Activated T-cell treated with anti-CD3 and anti-CD28 coated beads for 1 hour (primary cell): ENCODE results near the gene CDK16.

Experiments
- DNase-seq: peaks from one replicate; pipeline ENCODE4 v3.0.0-alpha.2; 2020; ENCODE audit warnings: low read depth

The CDK16 gene

DNA sequence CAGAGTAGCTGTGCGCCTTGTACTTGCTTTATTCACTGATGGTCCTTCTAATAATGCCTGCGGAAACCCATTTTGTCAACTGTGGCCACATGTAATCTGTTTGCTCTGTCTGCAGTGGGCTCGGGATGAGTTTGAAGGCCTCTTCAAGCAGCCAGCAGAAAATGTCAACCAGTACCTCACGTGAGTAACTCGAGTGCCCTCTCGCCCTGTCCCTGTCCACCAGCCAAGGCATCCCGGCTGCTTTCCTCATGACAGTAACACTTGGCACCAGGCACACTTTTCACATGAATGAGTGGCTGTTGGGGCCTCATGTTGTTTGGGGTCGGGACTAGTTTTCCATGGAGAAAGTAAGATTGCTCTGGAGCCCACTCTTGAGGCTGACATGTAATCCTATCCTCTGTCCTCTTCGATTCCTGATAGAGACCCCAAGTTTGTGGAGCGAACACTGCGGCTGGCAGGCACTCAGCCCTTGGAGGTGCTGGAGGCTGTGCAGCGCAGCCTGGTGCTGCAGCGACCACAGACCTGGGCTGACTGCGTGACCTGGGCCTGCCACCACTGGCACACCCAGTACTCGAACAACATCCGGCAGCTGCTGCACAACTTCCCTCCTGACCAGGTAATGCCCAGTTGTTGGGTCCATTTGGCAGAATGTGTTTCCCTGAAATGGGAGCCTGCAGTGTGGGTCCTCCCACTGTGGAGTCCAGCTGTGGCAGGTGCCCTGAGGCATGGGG is 8.8 kb upstream of the CDK16 start:
- no peak for DNase-seq

DNA sequence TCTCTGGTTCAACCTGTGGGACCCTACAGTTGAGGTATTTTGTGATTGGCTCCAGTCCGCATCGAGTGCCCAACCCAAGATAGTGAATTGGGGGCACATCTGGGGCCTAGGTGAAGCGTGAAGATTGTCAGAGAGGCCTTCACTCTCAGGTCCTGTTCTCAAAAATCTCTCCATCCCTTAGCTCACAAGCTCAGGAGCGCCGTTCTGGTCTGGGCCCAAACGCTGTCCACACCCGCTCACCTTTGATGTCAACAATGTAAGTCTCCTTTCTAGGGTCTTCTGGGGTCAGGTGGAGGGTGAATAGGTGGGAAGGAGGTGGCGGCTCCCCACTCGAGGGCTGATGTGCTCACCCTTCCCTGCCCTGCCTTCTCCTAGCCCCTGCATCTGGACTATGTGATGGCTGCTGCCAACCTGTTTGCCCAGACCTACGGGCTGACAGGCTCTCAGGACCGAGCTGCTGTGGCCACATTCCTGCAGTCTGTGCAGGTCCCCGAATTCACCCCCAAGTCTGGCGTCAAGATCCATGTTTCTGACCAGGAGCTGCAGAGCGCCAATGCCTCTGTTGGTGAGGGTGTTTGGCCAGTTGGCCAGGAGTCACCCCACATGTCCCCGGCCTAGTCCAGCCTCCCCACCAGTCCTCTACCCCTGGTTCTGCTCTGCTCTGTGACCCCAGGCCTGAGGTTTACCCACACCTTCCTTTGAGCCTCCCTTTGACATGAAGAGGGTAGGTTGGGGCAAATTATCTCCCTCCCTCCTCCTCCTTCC is 7.6 kb upstream of the CDK16 start:
- DNase-seq = no peak

DNA sequence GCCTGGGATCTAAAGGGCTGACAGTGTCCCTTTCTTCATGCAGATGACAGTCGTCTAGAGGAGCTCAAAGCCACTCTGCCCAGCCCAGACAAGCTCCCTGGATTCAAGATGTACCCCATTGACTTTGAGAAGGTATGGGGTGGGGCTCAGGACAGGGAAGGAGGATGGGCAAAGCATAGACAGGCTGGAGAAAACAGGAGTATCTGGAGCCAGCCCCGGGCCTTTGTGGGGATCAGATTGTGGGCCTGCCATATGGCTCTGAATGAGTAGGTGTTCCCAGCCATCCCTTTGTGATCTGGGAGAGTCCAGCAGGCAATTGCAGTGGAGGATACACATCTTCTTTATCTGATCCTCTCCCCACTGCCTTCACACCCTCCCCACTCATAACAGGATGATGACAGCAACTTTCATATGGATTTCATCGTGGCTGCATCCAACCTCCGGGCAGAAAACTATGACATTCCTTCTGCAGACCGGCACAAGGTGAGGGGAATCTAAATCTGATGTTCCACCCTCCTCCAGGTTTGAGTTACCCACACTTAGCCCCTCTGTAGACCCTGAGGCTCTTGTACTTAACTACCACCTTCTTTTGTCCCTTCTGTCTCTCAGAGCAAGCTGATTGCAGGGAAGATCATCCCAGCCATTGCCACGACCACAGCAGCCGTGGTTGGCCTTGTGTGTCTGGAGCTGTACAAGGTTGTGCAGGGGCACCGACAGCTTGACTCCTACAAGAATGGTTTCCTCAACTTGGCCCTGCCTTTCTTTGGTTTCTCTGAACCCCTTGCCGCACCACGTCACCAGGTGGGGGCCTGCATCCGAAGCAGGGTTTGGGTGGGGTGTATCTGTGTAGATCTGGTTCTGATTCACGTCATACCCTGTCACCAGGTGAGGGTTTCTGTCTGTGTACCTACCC is 5.8 kb upstream of the CDK16 start:
- no peak for DNase-seq

DNA sequence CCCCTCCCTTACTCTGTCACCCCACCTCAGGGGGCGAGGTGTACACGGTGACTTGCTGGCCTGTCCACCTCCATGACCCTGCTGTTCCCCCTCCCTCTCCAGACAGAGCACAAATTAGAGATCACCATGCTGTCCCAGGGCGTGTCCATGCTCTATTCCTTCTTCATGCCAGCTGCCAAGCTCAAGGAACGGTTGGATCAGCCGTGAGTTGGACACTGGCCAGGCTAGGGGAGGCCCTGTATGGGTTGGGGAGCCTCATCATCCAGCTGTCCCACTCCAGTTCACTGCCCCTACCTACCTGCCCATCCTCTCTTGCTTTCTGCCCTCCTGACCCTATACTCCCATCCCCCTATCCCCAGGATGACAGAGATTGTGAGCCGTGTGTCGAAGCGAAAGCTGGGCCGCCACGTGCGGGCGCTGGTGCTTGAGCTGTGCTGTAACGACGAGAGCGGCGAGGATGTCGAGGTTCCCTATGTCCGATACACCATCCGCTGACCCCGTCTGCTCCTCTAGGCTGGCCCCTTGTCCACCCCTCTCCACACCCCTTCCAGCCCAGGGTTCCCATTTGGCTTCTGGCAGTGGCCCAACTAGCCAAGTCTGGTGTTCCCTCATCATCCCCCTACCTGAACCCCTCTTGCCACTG is 3.9 kb upstream of the CDK16 start:
- DNase-seq = no peak

DNA sequence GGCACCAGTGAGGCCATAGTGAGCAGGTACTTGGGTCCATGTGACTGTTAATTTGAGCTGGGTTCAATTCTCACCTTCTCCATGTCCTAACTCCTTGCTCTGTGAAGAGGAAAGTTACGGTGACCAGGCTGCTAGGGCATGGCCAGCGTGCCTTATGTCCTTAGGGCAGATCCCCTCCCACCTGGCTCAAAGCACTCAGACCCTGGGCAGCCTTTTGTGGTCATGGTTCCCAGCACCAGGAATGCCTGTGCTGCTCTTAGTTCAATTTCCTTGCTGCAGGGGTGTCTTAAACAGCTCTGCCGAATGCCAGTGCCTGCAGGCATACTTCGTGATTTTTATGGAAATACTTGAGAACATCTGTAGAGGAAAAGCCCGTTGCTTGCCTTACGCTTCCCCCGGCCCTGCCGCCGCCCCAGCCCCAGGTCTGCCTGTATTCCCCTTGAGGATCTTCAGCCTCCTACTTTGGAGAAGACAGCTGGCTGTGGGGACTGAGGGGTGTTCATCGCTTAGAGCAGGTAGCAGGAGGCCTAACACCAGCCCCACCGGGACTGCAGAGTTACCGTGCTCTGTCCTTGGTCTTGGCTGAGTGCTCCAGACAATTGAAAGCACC is 3.1 kb upstream of the CDK16 start:
- DNase-seq = no peak

DNA sequence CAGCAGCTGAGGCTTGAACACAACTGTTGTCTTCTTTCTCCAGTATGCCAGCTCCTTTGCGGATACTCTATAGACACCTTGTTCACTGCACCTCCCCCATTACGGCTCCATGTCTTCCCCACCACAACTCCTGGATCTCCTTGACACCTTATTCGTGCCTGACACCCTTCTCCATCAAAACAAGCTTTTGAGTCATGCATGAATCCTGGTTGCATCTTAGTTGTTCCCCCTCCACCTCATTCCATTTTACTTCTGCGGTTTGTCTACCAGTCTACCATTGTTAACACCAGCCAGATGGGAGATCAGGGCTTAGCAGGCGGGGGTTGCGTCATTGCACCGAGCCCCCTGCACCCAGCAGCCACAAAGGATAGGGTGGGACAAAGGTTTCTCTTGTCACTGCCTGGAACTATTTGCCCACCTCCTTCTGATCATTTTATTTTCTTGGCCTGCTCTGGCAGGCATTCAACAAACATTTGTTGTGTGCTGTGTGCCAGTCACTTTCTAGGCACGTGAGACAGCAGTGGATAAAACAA is 2.0 kb upstream of the CDK16 start:
- no peak for DNase-seq

DNA sequence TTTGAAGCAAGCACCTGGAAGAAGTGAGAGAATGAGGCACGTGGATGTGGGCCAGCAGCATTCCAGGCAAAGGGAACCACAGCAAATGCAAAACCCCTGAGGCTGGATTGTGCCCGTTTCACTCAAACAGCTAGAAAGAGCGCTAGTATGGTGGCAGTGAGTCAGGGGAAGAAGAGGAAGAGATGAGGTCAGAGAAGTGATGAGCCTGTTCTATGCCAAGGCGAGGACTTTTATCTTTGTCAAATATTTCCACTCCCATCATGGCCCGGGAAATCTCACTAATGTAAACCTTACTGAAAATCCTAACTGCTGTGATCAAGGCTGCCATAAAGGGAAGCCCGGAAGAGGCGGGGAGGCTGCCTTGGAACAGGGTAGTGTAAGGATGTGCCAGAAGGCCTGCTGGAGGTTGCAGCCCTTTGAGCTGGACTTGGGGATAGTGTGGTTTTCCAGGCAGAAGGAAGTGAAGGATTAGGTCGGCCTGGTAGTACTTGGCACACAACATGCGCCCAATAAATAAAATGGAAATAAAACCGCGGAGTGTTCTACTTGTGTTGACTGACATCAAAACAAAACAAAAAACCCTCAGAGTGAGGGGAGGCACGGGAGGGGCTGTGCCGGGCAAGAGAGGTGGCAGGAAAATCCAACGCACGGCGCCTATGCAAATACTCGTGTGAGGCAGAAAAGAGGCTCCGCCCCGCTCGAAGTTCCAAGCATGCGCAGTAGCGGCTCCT is 1.2 kb upstream of the CDK16 start:
- no peak for DNase-seq

DNA sequence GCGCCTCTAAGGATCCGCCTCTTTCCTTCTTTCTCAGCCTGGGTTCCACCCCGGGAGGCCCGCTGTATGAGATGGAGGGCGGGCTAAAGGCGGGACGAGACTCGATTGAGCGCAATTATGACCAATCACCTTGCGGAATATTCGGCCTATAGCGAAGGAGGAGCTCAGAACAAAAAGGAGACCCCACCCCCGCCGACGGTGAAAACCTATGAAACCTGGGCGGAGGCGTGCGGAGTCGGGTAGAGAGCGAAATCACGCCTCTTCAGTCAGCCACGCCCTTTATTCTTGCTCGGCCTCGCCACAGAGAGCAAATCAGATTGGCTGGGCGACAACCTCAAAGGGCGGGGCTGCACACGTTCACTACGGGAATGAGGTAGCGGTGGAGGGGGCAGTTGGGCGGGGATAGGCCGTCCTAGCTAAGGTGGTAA is 615 bp upstream of the CDK16 start:
- peak; percentile 90 for DNase-seq

DNA sequence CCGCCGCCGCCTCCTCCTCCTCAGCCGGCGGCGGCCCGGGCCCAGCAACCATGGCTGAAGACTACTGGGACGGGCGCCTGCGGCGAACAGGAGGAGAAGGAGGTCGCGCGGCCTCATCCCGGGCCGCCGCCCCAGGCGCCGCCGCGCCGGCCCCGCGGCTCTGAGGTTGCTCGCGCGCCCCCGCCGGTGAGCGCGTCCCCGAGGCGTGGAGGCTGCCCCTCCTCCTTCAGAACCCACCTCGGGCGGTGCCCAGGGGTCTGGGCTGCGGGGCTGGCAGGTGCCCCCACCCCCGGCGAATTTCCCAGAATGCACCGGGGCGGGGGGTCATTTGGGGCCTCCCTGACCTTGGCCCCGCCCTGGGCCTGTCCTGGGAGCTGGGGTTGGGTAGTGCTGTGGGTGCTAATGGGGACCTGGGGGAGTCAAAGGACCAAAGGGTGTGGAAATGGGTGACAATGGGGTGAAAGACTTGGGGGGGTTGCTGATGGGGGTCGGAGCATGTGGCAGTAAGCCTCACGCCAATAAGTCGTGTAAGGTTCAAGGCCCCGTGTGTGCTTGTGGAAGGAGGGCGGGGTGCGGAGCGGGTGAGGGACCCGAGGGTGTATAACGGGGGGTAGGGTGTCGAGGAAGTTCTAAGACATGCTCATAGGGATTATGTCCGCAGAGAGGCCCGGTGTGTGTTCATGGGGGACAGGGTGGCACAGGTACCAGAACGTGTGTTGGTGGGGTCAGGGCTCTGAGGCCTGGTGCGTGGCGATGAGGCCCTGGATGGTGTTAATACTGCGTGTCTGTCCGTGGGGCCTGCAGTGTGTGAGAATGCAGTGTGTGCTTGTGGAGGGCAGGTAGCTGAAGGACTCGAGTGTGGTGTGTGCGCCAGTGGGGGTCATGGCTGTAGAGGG is 687 bp downstream of the CDK16 start:
- peak; percentile 23 for DNase-seq

DNA sequence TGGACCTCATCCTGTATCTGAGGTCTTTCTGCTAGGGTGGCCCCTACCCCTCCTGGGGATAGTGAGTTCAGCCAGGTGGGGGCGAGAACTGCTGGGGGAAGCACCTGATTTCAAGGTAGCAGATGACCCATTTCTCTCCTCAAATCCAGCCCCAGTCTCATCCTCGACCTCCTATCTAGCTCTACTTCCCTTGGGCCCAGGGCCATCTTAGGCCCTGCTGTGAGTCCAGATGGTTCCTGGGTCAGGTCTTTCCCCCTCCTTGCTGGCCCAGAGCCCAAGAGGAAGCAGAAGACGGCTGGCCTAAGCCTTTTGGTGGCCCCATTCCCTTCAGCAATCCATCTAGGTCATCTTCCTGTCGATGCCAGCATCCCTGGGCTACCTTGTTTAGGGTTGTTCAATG is 3.3 kb downstream of the CDK16 start:
- DNase-seq = no peak

DNA sequence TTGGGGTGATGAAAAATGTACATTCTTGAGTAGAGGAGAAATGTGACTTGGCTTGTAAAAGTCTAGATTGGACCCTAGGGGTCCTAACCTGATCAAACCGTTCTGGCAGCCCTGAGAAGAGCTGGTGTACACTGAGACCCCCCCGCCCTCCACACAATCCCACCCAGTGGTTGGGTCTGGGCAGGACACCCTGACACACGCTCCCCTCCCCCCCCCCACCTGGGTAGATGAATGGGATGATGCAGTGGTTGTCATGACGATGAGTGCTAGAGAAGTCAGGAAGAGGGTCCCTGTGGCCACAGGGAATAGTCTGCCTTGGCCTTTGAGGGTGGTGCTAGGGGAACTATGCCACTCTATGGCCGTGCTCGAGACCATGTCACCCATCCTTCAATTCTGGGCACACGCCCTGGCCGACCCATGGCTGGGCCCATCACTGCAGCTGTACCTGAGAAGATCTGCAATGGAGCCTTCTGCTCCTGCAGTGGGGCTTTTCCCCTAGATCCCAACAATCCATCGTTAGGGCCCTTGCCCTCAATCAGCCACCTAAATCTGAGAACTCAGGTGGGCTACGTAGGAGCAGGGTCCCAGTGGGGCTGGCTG is 4.4 kb downstream of the CDK16 start:
- DNase-seq = no peak

DNA sequence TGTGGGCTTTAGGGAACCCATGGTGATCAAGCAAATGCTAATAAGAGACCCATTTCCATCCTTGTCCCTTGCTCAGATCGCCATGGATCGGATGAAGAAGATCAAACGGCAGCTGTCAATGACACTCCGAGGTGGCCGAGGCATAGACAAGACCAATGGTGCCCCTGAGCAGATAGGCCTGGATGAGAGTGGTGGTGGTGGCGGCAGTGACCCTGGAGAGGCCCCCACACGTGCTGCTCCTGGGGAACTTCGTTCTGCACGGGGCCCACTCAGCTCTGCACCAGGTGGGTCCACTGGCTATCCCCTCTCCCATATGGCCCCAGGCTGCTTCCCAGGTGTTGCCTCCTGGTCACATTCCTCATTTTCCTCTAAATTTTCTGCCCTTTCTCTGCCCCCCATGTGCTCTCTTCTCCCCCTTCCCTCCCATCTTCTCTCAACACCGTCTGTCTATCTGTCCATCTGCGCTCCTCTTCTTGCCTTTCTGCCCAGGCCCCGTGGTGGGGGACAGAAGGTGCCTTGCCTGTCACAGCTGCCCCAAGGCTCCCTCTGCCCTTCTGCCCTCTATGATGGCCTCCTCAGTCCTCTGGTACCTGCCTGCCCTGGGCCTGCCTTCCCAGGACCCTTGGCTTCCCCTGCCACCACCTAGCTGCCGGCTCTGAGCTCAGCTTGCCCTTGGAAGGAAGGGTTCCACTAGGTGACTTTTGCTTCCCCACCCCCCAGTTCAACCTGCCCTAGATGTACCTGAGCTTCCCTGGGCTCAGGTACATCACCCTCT is 5.2 kb downstream of the CDK16 start:
- no peak for DNase-seq

DNA sequence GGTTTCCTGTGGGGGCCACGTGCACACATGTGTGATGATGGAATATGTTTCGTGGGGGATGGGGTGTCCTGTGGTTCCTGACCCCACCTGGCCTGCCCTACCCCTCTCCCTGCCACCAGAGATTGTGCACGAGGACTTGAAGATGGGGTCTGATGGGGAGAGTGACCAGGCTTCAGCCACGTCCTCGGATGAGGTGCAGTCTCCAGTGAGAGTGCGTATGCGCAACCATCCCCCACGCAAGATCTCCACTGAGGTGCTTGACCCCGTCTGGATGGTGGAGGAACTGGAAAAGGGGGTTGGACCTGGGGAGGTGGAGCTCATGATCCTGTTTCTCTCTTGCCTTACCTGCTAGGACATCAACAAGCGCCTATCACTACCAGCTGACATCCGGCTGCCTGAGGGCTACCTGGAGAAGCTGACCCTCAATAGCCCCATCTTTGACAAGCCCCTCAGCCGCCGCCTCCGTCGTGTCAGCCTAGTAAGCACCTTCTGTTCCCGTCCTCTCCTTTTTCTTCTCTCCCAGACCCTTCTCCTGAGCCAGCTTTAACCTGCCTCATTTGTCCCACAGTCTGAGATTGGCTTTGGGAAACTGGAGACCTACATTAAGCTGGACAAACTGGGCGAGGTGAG is 5.9 kb downstream of the CDK16 start:
- DNase-seq = no peak

DNA sequence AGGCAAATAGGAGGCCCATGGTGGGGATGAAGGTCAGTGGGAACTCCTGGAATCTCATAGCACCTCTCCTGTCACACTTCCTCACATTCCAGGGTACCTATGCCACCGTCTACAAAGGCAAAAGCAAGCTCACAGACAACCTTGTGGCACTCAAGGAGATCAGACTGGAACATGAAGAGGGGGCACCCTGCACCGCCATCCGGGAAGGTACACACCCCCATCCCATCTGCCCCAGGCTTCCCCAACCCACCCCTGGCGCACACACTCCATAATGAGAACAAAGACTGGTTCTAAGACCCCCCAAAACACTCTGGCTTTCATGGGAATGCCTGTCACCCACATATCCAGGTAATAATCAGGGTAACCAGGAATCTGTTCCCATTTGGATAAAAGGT is 6.4 kb downstream of the CDK16 start:
- no peak for DNase-seq

DNA sequence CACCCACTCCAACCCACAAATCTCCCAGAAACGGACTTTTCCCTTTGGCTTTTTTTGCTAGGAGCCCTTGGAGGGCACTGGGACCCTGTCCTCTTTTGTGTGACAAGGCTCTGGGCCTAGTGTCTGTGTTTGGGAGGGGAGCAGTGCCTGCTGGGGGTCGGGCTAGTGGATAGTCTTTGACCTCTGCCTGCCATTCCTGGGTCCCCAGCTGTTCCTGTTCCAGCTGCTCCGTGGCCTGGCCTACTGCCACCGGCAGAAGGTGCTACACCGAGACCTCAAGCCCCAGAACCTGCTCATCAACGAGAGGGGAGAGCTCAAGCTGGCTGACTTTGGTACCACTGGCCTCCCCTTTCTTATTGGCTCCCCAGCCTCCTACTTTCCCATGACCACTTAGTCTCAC is 7.6 kb downstream of the CDK16 start:
- DNase-seq = no peak

DNA sequence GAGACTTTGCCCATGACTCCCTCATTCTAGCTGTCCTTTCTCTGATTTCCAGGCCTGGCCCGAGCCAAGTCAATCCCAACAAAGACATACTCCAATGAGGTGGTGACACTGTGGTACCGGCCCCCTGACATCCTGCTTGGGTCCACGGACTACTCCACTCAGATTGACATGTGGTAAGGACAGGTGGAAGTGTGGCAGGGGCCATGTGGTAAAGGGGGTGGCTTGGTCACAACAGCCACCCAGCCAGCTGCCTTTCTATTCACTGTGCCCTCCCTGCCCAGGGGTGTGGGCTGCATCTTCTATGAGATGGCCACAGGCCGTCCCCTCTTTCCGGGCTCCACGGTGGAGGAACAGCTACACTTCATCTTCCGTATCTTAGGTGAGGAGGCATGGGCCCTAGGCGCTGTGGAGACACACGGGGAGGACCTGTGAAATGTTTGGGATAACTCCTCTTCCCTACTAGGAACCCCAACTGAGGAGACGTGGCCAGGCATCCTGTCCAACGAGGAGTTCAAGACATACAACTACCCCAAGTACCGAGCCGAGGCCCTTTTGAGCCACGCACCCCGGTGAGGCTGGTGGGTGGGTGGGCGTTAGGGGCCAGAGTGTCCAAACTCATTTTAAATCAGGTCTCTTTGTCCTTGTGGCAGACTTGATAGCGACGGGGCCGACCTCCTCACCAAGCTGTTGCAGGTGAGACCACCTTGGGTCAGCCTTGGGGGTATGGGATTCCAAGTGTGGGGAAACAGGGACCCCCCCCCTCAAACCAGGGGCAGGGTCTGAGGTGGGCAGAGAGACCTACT is 8.3 kb downstream of the CDK16 start:
- DNase-seq = no peak

DNA sequence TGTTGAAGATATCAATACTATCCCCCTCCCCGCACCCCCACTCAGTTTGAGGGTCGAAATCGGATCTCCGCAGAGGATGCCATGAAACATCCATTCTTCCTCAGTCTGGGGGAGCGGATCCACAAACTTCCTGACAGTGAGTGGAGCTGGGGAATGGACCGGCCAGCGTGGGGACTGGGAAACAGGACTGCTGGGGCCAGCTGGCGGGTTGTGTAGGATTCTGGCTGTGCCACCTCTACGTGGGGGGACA is 8.8 kb downstream of the CDK16 start:
- DNase-seq = no peak
